Ishikawa (cell line): ENCODE measurements around the gene SIPA1.
A peak's percentile ranks its signal among the peaks of the same experiment; 100 is the strongest.

ENCODE experiments used
- TAF1 ChIP-seq: IDR thresholded peaks from 2 replicates; pipeline ENCODE4 v1.6.1; 2012; ENCODE audit warnings: low read depth, mild to moderate bottlenecking
- TEAD4 ChIP-seq: IDR thresholded peaks from 2 replicates; pipeline ENCODE4 v1.6.1; 2012
- USF1 ChIP-seq: IDR thresholded peaks from 2 replicates; pipeline ENCODE4 v1.6.1; 2012

DNA sequence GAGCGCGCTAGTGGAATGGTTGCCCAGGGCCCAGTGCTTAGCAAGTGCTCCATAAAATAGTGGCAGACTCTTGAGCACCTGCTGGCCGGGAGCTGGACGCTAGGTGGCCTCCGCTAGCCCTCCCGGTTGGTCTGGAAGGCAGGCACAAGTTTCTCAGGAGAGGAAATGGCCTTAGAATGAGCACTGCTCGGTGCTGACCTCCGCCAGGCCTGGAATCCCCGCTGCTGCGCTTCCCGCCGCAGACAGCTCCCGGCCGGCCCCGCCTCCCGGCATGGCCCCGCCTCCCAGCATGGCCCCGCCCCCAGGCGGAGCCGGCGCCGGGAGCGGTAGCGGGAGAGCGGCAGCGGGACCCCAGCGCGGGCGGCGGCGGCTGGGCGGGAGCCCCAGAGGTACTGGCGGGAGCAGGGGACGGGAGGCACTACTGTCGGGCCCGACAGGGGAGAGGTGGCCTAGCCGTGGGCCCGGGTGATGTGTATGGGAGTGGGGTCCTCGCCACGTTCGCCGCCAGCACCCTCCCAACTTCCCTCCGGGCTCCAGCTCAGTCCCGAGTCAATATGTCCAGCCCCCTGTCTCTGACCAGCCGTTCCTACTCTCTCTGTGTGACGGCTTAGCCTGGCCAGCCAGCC lies at the start of gene SIPA1:
- TF ChIP-seq TAF1: 0 out of 2 replicates have a peak, but pooled peaks have one; percentile 44
- peak; percentile 16; the same call in 1 of the 2 replicates for TF ChIP-seq TEAD4
- TF ChIP-seq USF1: no peak
